HEK293T (cell line): Measurements from ENCODE around the gene ACTN4.

Source experiments
- ARNT ChIP-seq: fragments of 450-650 bp; IDR thresholded peaks from 2 replicates; pipeline ENCODE4 v1.6.1; 2017; ENCODE audit warnings: mild to moderate bottlenecking
- FOXM1 ChIP-seq: fragments of 450-650 bp; IDR thresholded peaks from 2 replicates; pipeline ENCODE4 v1.6.1; 2017; ENCODE audit warnings: mild to moderate bottlenecking, borderline replicate concordance
- L3MBTL2 ChIP-seq: fragments of 450-650 bp; conservative IDR thresholded peaks from 2 replicates; pipeline ENCODE4 v1.6.1; 2016; ENCODE audit warnings: mild to moderate bottlenecking
- SUZ12 ChIP-seq: fragments of 450-650 bp; IDR thresholded peaks from 2 replicates; pipeline ENCODE4 v1.6.1; 2016; ENCODE audit warnings: mild to moderate bottlenecking

GRCh38 chr19:38684862-38685665, 37.6 kb downstream of the ACTN4 start:
- TF ChIP-seq FOXM1 (no peak), ARNT (no peak), SUZ12 (no peak), L3MBTL2 (no peak)
